A549 (cell line): ENCODE data around the gene CFAP46.
"Not testable (repeated sequence)": the region's sequence is repeated elsewhere in the genome, so short reads cannot be mapped to it uniquely, and the experiment has no call there.

ENCODE experiments used
- CEBPB ChIP-seq, 2 experiments: fragments of >200 bp in 1 of 2; sonication (Bioruptor Twin) in 1 of 2; formaldehyde crosslinking in 1 of 2; IDR thresholded peaks; 2 replicates each; pipeline ENCODE4 v1.6.1; 2012 to 2016
- EP300 ChIP-seq, 2 experiments: fragments of >200 bp; sonication (Bioruptor Twin); formaldehyde crosslinking; IDR thresholded peaks; 2 replicates in 1 of 2; 3 replicates in 1 of 2; pipeline ENCODE4 v1.6.1; 2016 to 2017
- ESRRA ChIP-seq: fragments of 150-350 bp; IDR thresholded peaks from 2 replicates; pipeline ENCODE4 v1.6.1; 2014; ENCODE audit warnings: mild to moderate bottlenecking, low read length, borderline replicate concordance
- POLR2A ChIP-seq: IDR thresholded peaks from 2 replicates; pipeline ENCODE4 v1.6.1; 2012; ENCODE audit warnings: mild to moderate bottlenecking, low read length
- RFX5 ChIP-seq: fragments of 450-650 bp; IDR thresholded peaks from 2 replicates; pipeline ENCODE4 v1.7.1; 2014; ENCODE audit warnings: antibody characterized with exemption, mild to moderate bottlenecking, moderate library complexity
- TF ChIP-seq, protein P1 (sequence below): fragments of >200 bp; sonication (Bioruptor Twin); formaldehyde crosslinking; IDR thresholded peaks from 3 replicates; pipeline ENCODE4 v1.5.1; 2016
- TF ChIP-seq, protein P2 (sequence below): fragments of >200 bp; sonication (Bioruptor Twin); formaldehyde crosslinking; IDR thresholded peaks from 3 replicates; pipeline ENCODE4 v1.6.1; 2016
- TF ChIP-seq, protein P3 (sequence below): IDR thresholded peaks from 2 replicates; pipeline ENCODE4 v1.6.1; 2012

DNA sequence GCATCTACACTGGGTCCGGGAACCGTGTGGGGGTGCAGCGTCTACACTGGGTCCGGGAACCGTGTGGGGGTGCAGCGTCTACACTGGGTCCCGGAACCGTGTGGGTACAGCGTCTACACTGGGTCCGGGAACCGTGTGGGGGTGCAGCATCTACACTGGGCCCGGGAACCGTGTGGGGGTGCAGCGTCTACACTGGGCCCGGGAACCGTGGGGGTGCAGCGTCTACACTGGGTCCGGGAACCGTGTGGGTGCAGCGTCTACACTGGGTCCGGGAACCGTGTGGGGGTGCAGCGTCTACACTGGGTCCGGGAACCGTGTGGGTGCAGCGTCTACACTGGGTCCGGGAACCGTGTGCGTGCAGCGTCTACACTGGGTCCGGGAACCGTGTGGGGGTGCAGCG is 150.3 kb downstream of the CFAP46 start:
- TF ChIP-seq CEBPB (IDR thresholded peaks at IDR 0.05); EP300 (IDR thresholded peaks at IDR 0.05); POLR2A; RFX5; ESRRA: not testable (repeated sequence)
- TF ChIP-seq, protein P1, sequence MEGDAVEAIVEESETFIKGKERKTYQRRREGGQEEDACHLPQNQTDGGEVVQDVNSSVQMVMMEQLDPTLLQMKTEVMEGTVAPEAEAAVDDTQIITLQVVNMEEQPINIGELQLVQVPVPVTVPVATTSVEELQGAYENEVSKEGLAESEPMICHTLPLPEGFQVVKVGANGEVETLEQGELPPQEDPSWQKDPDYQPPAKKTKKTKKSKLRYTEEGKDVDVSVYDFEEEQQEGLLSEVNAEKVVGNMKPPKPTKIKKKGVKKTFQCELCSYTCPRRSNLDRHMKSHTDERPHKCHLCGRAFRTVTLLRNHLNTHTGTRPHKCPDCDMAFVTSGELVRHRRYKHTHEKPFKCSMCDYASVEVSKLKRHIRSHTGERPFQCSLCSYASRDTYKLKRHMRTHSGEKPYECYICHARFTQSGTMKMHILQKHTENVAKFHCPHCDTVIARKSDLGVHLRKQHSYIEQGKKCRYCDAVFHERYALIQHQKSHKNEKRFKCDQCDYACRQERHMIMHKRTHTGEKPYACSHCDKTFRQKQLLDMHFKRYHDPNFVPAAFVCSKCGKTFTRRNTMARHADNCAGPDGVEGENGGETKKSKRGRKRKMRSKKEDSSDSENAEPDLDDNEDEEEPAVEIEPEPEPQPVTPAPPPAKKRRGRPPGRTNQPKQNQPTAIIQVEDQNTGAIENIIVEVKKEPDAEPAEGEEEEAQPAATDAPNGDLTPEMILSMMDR = not testable (repeated sequence)
- TF ChIP-seq, protein P2, sequence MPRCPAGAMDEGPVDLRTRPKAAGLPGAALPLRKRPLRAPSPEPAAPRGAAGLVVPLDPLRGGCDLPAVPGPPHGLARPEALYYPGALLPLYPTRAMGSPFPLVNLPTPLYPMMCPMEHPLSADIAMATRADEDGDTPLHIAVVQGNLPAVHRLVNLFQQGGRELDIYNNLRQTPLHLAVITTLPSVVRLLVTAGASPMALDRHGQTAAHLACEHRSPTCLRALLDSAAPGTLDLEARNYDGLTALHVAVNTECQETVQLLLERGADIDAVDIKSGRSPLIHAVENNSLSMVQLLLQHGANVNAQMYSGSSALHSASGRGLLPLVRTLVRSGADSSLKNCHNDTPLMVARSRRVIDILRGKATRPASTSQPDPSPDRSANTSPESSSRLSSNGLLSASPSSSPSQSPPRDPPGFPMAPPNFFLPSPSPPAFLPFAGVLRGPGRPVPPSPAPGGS = not testable (repeated sequence)
- TF ChIP-seq, protein P3, sequence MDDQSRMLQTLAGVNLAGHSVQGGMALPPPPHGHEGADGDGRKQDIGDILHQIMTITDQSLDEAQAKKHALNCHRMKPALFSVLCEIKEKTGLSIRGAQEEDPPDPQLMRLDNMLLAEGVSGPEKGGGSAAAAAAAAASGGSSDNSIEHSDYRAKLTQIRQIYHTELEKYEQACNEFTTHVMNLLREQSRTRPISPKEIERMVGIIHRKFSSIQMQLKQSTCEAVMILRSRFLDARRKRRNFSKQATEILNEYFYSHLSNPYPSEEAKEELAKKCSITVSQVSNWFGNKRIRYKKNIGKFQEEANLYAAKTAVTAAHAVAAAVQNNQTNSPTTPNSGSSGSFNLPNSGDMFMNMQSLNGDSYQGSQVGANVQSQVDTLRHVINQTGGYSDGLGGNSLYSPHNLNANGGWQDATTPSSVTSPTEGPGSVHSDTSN = not testable (repeated sequence)
